Upper lobe of left lung (tissue), 4 donors: Measurements from ENCODE around the gene WASF3.

ENCODE experiments used
- EP300 ChIP-seq, 4 donors: sonication (generic); formaldehyde crosslinking; IDR thresholded peaks; one replicate each; pipeline ENCODE4 v1.5.1; 2017; ENCODE audit warnings: antibody characterized with exemption in 4 of 4, control low read depth in 2 of 4
- POLR2A ChIP-seq, 4 donors: fragments of 450-650 bp; IDR thresholded peaks; one replicate each; pipeline ENCODE4 v1.5.1; 2016 to 2017; ENCODE audit warnings: antibody characterized with exemption in 4 of 4, mild to moderate bottlenecking in 2 of 4
- POLR2AphosphoS5 ChIP-seq, 2 donors: sonication (generic); formaldehyde crosslinking; IDR thresholded peaks; one replicate each; pipeline ENCODE4 v1.5.1; 2017; ENCODE audit warnings: antibody characterized with exemption in 2 of 2
- TF ChIP-seq, protein P1 (sequence below), 6 experiments: fragments of 450-650 bp in 4 of 6; fragments of 200-600 bp in 2 of 6; sonication (generic) in 2 of 6; IDR thresholded peaks; one replicate each; pipeline ENCODE4 v1.5.1; 2016 to 2019; ENCODE audit warnings: antibody characterized with exemption in 6 of 6

DNA sequence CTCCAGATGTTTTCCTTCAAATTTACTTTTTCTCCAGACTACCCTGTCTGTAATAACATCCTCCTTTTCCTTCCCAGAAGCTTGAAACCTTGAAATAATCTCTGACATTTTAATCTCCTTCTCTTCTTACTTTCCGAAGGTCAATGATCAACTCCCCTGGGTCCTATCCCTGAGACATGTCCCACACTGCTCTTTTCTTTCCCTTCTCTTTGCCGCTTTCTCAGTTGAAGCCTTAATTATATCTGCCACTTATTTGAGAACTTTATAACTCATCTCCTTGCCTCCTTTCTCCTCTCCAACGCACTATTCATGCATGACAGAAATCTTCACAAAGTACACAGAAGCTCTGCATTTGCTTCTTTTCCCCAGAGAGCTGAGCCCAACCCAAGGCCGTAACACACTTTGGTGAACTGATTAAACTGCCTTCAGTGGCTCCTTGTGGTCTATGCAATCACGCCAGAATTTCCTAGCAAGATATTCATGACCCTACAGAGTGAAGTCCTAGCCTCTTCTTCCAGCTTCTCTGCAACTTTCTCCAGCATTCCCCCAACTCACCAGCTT is 9.2 kb upstream of the WASF3 start:
- TF ChIP-seq, protein P1, sequence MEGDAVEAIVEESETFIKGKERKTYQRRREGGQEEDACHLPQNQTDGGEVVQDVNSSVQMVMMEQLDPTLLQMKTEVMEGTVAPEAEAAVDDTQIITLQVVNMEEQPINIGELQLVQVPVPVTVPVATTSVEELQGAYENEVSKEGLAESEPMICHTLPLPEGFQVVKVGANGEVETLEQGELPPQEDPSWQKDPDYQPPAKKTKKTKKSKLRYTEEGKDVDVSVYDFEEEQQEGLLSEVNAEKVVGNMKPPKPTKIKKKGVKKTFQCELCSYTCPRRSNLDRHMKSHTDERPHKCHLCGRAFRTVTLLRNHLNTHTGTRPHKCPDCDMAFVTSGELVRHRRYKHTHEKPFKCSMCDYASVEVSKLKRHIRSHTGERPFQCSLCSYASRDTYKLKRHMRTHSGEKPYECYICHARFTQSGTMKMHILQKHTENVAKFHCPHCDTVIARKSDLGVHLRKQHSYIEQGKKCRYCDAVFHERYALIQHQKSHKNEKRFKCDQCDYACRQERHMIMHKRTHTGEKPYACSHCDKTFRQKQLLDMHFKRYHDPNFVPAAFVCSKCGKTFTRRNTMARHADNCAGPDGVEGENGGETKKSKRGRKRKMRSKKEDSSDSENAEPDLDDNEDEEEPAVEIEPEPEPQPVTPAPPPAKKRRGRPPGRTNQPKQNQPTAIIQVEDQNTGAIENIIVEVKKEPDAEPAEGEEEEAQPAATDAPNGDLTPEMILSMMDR (IDR thresholded peaks at IDR 0.05), result no peak
- no peak for TF ChIP-seq EP300 (IDR thresholded peaks at IDR 0.05)
- TF ChIP-seq POLR2AphosphoS5 (IDR thresholded peaks at IDR 0.05), result no peak
- TF ChIP-seq POLR2A (IDR thresholded peaks at IDR 0.05), result no peak
